Measurements from ENCODE around the gene TSEN15.

Gene TSEN15

DNA sequence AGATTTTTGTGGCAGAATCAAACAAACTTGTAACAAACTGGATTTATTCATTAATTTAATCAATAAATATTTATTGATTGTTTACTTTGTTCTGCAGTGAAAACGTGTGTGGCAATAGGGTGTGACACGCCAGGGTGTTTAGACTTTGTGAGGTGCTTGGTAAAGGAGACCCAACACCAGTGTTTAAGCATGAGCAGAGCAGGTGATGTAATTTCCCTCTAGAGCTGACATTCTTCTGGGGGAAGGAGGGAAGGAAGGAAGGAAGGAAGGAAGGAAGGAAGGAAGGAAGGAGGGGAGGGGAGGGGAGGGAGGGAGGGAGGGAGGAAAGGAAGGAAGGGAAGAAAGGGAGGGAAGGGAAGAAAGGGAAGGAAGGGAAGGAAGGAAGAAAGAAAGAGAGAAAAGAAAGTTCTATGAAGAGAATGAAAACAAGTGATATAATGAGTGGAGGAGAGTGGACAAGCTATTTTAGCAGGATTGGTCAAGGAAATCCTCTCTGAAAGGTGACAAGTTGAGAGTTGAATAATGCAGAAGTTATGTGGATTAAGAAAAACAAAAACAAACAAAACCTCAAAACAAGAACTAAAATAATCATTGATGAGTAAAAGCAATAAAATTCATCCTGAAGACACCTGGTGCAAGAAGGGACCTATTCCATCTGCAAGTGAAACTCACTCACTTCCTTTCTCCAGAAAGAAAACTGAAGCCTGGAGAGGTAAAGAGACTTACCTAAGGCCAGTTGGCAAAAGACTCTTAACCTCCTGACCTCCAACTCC lies 60.8 kb downstream of the TSEN15 start:
- no peak for ATAC-seq
- no peak for TF ChIP-seq CSDC2 (CRISPR knock-in tag; IDR thresholded peaks at IDR 0.05)
- no peak for TF ChIP-seq PPARA (CRISPR knock-in tag; IDR thresholded peaks at IDR 0.05; ENCODE audit: borderline replicate concordance)

DNA sequence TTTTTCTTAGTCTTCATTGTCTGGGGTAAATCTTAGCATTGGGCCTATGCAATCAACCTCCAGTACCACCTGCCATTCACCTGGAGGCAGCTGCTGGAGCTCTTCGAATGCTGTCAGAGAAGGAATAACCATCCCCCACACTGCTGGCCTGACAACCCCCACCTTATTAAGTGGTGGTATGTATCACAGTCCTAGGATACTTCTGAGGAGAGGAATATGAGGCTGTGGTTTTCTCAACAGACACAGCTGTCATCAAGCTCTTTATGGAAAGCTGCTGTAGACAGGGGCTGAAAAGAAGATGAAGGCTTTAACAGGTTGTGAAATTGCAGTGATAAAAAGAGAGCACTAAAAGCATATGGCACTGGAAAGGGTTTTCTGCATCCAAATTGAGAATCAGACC lies 61.7 kb downstream of the TSEN15 start:
- ATAC-seq, result no peak
- TF ChIP-seq ZC3H10 (CRISPR knock-in tag; IDR thresholded peaks at IDR 0.05) (no peak), ESRRG (CRISPR knock-in tag; IDR thresholded peaks at IDR 0.05) (no peak), ZNF8 (CRISPR knock-in tag; IDR thresholded peaks at IDR 0.05) (no peak), ISL1 (CRISPR knock-in tag; IDR thresholded peaks at IDR 0.05) (no peak), TOX (CRISPR knock-in tag; IDR thresholded peaks at IDR 0.05; ENCODE audit: borderline replicate concordance) (no peak)
- TF ChIP-seq, protein P1, sequence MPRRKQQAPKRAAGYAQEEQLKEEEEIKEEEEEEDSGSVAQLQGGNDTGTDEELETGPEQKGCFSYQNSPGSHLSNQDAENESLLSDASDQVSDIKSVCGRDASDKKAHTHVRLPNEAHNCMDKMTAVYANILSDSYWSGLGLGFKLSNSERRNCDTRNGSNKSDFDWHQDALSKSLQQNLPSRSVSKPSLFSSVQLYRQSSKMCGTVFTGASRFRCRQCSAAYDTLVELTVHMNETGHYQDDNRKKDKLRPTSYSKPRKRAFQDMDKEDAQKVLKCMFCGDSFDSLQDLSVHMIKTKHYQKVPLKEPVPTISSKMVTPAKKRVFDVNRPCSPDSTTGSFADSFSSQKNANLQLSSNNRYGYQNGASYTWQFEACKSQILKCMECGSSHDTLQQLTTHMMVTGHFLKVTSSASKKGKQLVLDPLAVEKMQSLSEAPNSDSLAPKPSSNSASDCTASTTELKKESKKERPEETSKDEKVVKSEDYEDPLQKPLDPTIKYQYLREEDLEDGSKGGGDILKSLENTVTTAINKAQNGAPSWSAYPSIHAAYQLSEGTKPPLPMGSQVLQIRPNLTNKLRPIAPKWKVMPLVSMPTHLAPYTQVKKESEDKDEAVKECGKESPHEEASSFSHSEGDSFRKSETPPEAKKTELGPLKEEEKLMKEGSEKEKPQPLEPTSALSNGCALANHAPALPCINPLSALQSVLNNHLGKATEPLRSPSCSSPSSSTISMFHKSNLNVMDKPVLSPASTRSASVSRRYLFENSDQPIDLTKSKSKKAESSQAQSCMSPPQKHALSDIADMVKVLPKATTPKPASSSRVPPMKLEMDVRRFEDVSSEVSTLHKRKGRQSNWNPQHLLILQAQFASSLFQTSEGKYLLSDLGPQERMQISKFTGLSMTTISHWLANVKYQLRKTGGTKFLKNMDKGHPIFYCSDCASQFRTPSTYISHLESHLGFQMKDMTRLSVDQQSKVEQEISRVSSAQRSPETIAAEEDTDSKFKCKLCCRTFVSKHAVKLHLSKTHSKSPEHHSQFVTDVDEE (CRISPR knock-in tag; IDR thresholded peaks at IDR 0.05), result no peak
- TF ChIP-seq, protein P2, sequence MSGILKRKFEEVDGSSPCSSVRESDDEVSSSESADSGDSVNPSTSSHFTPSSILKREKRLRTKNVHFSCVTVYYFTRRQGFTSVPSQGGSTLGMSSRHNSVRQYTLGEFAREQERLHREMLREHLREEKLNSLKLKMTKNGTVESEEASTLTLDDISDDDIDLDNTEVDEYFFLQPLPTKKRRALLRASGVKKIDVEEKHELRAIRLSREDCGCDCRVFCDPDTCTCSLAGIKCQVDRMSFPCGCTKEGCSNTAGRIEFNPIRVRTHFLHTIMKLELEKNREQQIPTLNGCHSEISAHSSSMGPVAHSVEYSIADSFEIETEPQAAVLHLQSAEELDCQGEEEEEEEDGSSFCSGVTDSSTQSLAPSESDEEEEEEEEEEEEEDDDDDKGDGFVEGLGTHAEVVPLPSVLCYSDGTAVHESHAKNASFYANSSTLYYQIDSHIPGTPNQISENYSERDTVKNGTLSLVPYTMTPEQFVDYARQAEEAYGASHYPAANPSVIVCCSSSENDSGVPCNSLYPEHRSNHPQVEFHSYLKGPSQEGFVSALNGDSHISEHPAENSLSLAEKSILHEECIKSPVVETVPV (CRISPR knock-in tag; IDR thresholded peaks at IDR 0.05), result no peak

DNA sequence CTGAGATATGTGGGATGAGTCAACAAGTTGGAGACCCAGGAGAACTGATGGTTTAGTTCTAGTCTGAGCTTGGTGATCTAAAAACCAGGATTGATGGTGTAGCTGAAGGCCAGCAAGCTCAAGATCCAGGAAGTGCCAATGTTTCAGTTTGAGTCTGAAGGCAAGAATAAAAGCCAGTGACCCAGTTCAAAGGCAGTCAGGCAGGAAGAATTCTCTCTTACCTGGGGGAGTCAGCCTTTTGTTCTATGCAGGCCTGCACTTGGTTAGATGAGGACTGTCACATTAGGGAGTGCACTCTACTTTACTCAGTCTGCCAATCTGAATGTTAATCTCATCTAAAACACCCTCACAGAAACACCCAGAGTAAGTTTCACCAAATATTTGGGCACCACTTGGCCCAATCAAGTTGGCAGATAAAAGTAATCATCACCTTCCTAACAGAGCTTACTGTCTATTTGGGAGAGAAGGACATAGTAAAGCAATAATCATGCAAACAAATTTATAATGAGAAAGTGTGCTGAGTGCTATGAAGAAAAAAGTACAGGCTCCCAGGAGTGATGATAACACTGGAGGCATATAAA lies 63.4 kb downstream of the TSEN15 start:
- ATAC-seq, result no peak
- TF ChIP-seq ZFP30 (CRISPR knock-in tag; IDR thresholded peaks at IDR 0.05) (no peak), RARB (CRISPR knock-in tag; IDR thresholded peaks at IDR 0.05) (no peak), BACH2 (CRISPR knock-in tag; IDR thresholded peaks at IDR 0.05; ENCODE audit: borderline replicate concordance) (no peak), ZNF8 (CRISPR knock-in tag; IDR thresholded peaks at IDR 0.05) (no peak), ARNTL (CRISPR knock-in tag; IDR thresholded peaks at IDR 0.05; ENCODE audit: borderline replicate concordance, low read depth) (no peak), SNAI2 (CRISPR knock-in tag; IDR thresholded peaks at IDR 0.05) (no peak), GLIS3 (CRISPR knock-in tag; IDR thresholded peaks at IDR 0.05) (no peak), PPARA (CRISPR knock-in tag; IDR thresholded peaks at IDR 0.05; ENCODE audit: borderline replicate concordance) (no peak), TOX (CRISPR knock-in tag; IDR thresholded peaks at IDR 0.05; ENCODE audit: borderline replicate concordance) (no peak), ZFP3 (CRISPR knock-in tag; IDR thresholded peaks at IDR 0.05) (no peak), ESRRG (CRISPR knock-in tag; IDR thresholded peaks at IDR 0.05) (no peak)
- TF ChIP-seq, protein P3, sequence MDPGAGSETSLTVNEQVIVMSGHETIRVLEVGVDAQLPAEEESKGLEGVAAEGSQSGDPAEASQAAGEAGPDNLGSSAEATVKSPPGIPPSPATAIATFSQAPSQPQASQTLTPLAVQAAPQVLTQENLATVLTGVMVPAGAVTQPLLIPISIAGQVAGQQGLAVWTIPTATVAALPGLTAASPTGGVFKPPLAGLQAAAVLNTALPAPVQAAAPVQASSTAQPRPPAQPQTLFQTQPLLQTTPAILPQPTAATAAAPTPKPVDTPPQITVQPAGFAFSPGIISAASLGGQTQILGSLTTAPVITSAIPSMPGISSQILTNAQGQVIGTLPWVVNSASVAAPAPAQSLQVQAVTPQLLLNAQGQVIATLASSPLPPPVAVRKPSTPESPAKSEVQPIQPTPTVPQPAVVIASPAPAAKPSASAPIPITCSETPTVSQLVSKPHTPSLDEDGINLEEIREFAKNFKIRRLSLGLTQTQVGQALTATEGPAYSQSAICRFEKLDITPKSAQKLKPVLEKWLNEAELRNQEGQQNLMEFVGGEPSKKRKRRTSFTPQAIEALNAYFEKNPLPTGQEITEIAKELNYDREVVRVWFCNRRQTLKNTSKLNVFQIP (CRISPR knock-in tag; IDR thresholded peaks at IDR 0.05; ENCODE audit: borderline replicate concordance, low read depth), result no peak
- TF ChIP-seq, protein P2 (CRISPR knock-in tag; IDR thresholded peaks at IDR 0.05), result no peak
- TF ChIP-seq, protein P1 (CRISPR knock-in tag; IDR thresholded peaks at IDR 0.05), result no peak

All from SK-N-SH treated with all-trans-retinoic acid at 6 μM for 48 hours (cell line).